Panc1 (cell line): ENCODE data around the gene CATSPERB.

Source experiments
- CTCF ChIP-seq: fragments of 450-650 bp; IDR thresholded peaks from 2 replicates; pipeline ENCODE4 v1.5.1; 2017; ENCODE audit warnings: mild to moderate bottlenecking
- POLR2AphosphoS5 ChIP-seq: IDR thresholded peaks from 2 replicates; pipeline ENCODE4 v1.6.1; 2012; ENCODE audit warnings: mild to moderate bottlenecking, low read depth, low read length, moderate library complexity
- REST ChIP-seq, 2 experiments: IDR thresholded peaks; 2 replicates each; pipeline ENCODE4 v1.6.1; 2011 to 2012; ENCODE audit warnings: low read depth in 2 of 2, control low read depth in 1 of 2, low read length in 1 of 2, mild to moderate bottlenecking in 1 of 2, moderate library complexity in 1 of 2; ENCODE audit not compliant: insufficient read depth in 1 of 2
- SIN3A ChIP-seq: IDR thresholded peaks from 2 replicates; pipeline ENCODE4 v1.6.1; 2012; ENCODE audit warnings: low read depth, mild to moderate bottlenecking, low read length, moderate library complexity, borderline replicate concordance; ENCODE audit not compliant: insufficient read depth
- TCF7L2 ChIP-seq: IDR thresholded peaks from 2 replicates; pipeline ENCODE4 v1.6.1; 2011; ENCODE audit warnings: mild to moderate bottlenecking, low read depth, low read length, inconsistent platforms

- TF ChIP-seq SIN3A (no peak), CTCF (no peak), REST (IDR thresholded peaks at IDR 0.05; ENCODE audit: insufficient read depth in 1 of 2, low read depth in 2 of 2, low read length in 1 of 2) (no peak), POLR2AphosphoS5 (no peak), TCF7L2 (no peak)
These were observed 46.3 kb downstream of the CATSPERB start for GRCh38 chr14:91685600-91685999.
